ENCODE data around the gene ABHD14A.

DNA sequence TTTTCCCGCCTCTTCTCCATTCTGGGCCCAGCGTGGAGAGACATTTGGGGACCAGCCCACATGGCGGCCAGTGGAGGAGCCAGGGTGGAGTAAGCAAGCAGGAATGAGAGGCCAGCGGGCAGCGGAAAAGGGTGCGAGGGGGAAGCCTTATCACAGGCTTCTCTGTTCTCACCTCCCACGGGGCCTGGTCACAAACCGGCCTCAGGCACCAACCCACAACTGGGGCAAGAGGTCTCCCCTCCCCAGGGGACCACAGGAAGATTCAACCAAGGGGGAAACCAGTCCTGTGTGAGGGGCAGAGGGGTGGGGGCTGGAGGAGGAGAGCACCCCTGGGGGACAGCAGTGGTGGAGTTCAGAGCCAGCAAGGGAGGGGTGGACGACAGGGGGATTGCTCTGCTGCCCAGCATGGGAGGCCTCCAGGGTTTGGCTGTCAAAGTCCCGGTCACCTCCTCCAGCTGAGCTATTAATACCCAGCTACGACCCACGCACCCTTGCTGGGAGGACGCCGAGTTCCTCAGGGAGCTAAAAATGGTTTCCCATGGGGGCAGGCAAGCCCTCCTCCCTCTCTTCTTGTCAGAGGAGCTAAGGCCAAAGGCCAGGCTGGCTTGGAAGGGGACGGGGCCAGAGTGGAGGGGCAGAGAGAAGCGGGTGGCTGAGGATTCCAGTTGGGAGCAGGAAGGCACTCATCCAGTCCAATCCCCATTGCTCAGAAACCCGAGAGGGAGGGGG is 44.7 kb downstream of the ABHD14A start:
- TF ChIP-seq, protein P1, sequence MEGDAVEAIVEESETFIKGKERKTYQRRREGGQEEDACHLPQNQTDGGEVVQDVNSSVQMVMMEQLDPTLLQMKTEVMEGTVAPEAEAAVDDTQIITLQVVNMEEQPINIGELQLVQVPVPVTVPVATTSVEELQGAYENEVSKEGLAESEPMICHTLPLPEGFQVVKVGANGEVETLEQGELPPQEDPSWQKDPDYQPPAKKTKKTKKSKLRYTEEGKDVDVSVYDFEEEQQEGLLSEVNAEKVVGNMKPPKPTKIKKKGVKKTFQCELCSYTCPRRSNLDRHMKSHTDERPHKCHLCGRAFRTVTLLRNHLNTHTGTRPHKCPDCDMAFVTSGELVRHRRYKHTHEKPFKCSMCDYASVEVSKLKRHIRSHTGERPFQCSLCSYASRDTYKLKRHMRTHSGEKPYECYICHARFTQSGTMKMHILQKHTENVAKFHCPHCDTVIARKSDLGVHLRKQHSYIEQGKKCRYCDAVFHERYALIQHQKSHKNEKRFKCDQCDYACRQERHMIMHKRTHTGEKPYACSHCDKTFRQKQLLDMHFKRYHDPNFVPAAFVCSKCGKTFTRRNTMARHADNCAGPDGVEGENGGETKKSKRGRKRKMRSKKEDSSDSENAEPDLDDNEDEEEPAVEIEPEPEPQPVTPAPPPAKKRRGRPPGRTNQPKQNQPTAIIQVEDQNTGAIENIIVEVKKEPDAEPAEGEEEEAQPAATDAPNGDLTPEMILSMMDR (IDR thresholded peaks at IDR 0.05; ENCODE audit: insufficient read depth, low read depth, low read length), result no peak
- TF ChIP-seq EZH2 (IDR thresholded peaks at IDR 0.05; ENCODE audit: insufficient read depth, low read length), result no peak

All from astrocyte (in vitro differentiated cells and primary cell).